ENCODE measurements around the gene PLCH1.
A peak's percentile ranks its signal among the peaks of the same experiment; 100 is the strongest.

Gene PLCH1

GRCh38 chr3:155745795-155746550 is 1.1 kb upstream of the PLCH1 start:
- no peak for DNase-seq

- DNase-seq: peak; percentile 53
These were observed 753 bp downstream of the PLCH1 start for GRCh38 chr3:155744010-155744625.

- DNase-seq: no peak
These were observed 1.3 kb downstream of the PLCH1 start for GRCh38 chr3:155743606-155744005.

- no peak for DNase-seq
These were observed 2.4 kb downstream of the PLCH1 start for GRCh38 chr3:155742349-155742965.

GRCh38 chr3:155741603-155742002 is 3.3 kb downstream of the PLCH1 start:
- no peak for DNase-seq

GRCh38 chr3:155741101-155741500 is 3.8 kb downstream of the PLCH1 start:
- DNase-seq: no peak

GRCh38 chr3:155739154-155739553 is 5.7 kb downstream of the PLCH1 start:
- no peak for DNase-seq

- no peak for DNase-seq
These were observed 6.2 kb downstream of the PLCH1 start for GRCh38 chr3:155738580-155739076.

GRCh38 chr3:155737844-155738460 is 6.9 kb downstream of the PLCH1 start:
- DNase-seq: no peak

- DNase-seq: no peak
These were observed 8.5 kb downstream of the PLCH1 start for GRCh38 chr3:155736381-155736780.

- DNase-seq: no peak
These were observed 14.0 kb downstream of the PLCH1 start for GRCh38 chr3:155730843-155731242.

GRCh38 chr3:155727836-155728235 is 17.0 kb downstream of the PLCH1 start:
- no peak for DNase-seq

- no peak for DNase-seq
These were observed 30.6 kb downstream of the PLCH1 start for GRCh38 chr3:155714295-155714718.

GRCh38 chr3:155712008-155712407 is 32.9 kb downstream of the PLCH1 start:
- DNase-seq: no peak

GRCh38 chr3:155704771-155705559 is 39.9 kb downstream of the PLCH1 start:
- DNase-seq: no peak

- DNase-seq: no peak
These were observed 40.8 kb downstream of the PLCH1 start for GRCh38 chr3:155704061-155704460.

GRCh38 chr3:155702745-155703591 is 41.9 kb downstream of the PLCH1 start:
- DNase-seq: no peak

- DNase-seq: peak; percentile 58
These were observed 42.9 kb downstream of the PLCH1 start for GRCh38 chr3:155701882-155702465.

- no peak for DNase-seq
These were observed 47.3 kb downstream of the PLCH1 start for GRCh38 chr3:155697542-155697941.

- DNase-seq: no peak
These were observed 54.0 kb downstream of the PLCH1 start for GRCh38 chr3:155690921-155691320.

- DNase-seq: no peak
These were observed 56.4 kb downstream of the PLCH1 start for GRCh38 chr3:155688481-155688880.
